Chondrocyte (in vitro differentiated cells): ENCODE results near the gene MBOAT2. TPM values are rescaled to one million over a fixed set of nuclear protein-coding genes. Genes with fewer than 3 reads are reported as not detected.

Source experiments
- DNase-seq: peaks from one replicate; pipeline ENCODE4 v3.0.0; 2021; ENCODE audit warnings: mixed read lengths, low spot score
- H3K27ac Mint-ChIP-seq: one replicate; pipeline ENCODE4 v1.8.0; 2021; ENCODE audit warnings: mild to moderate bottlenecking, moderate library complexity, mixed read lengths; ENCODE audit not compliant: unreplicated experiment
- H3K27me3 Mint-ChIP-seq: 2 replicates; pipeline ENCODE4 v1.8.0; 2021; ENCODE audit warnings: low read depth, mixed read lengths
- H3K36me3 Mint-ChIP-seq: 2 replicates; pipeline ENCODE4 v1.8.0; 2021; ENCODE audit warnings: low read depth, mixed read lengths
- H3K4me1 Mint-ChIP-seq: 2 replicates; pipeline ENCODE4 v1.8.0; 2021; ENCODE audit warnings: low read depth, mild to moderate bottlenecking, mixed read lengths
- H3K4me3 Mint-ChIP-seq: one replicate; pipeline ENCODE4 v1.8.0; 2021; ENCODE audit warnings: mild to moderate bottlenecking, moderate library complexity, mixed read lengths; ENCODE audit not compliant: unreplicated experiment
- H3K9me3 Mint-ChIP-seq: 2 replicates; pipeline ENCODE4 v1.8.0; 2021; ENCODE audit warnings: low read depth, mixed read lengths
- total RNA-seq: library from RNA; stranded (reverse); gene quantifications from 3 replicates; pipeline ENCODE4 v1.2.1, GENCODE V29; 2021
- TF ChIP-seq, protein P1 (sequence below): fragments of 200-600 bp; sonication (generic); IDR thresholded peaks from 2 replicates; pipeline ENCODE4 v1.5.0; 2021; ENCODE audit warnings: antibody characterized with exemption, mild to moderate bottlenecking, moderate library complexity

MBOAT2 gene
- total RNA-seq, 1 donor from 2014 or later = 40.2 TPM

DNA sequence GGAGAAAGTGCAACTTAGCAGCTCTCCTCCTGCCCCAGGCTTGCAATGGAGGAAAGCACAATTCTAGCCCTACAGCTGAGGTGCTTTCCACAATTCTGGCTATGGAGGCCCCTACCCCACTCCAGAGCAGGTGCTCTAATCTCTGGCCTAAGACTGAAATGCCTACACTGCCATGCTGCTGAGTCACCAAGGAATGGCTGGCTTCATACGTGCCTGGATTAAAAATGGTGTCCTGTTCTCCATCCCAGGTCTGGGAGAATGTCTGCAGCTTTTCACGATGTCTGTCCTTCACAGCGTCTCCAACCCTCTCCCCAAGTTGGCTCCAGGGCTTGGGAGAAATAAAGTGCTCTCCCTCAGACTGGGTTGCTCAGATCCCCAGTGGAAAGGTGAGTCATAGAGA, 48.5 kb downstream of the MBOAT2 start:
- Mint-ChIP-seq H3K36me3 (peaks cover 15% of the 10 kb centered on the region), H3K27me3 (no peaks in the 10 kb centered on the region), H3K4me1 (no peaks in the 10 kb centered on the region), H3K4me3 (no peak overlapping the region), H3K27ac (no peak overlapping the region), H3K9me3 (peaks cover 32% of the 10 kb centered on the region)
- TF ChIP-seq, protein P1, sequence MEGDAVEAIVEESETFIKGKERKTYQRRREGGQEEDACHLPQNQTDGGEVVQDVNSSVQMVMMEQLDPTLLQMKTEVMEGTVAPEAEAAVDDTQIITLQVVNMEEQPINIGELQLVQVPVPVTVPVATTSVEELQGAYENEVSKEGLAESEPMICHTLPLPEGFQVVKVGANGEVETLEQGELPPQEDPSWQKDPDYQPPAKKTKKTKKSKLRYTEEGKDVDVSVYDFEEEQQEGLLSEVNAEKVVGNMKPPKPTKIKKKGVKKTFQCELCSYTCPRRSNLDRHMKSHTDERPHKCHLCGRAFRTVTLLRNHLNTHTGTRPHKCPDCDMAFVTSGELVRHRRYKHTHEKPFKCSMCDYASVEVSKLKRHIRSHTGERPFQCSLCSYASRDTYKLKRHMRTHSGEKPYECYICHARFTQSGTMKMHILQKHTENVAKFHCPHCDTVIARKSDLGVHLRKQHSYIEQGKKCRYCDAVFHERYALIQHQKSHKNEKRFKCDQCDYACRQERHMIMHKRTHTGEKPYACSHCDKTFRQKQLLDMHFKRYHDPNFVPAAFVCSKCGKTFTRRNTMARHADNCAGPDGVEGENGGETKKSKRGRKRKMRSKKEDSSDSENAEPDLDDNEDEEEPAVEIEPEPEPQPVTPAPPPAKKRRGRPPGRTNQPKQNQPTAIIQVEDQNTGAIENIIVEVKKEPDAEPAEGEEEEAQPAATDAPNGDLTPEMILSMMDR = no peak
- DNase-seq = no peak

- Mint-ChIP-seq H3K4me1 (no peaks in the 10 kb centered on the region), H3K36me3 (peaks cover 15% of the 10 kb centered on the region), H3K27me3 (no peaks in the 10 kb centered on the region), H3K27ac (no peak overlapping the region), H3K4me3 (no peak overlapping the region), H3K9me3 (peaks cover 43% of the 10 kb centered on the region)
- no peak for DNase-seq
- TF ChIP-seq, protein P1 = no peak
Observed at GRCh38 chr2:8953525-8953924, 50.0 kb downstream of the MBOAT2 start.

GRCh38 chr2:8939486-8940114, 63.9 kb downstream of the MBOAT2 start:
- Mint-ChIP-seq H3K4me3 (no peak overlapping the region), H3K36me3 (peaks cover 16% of the 10 kb centered on the region), H3K27ac (no peak overlapping the region), H3K4me1 (no peaks in the 10 kb centered on the region), H3K27me3 (no peaks in the 10 kb centered on the region), H3K9me3 (no peaks in the 10 kb centered on the region)
- TF ChIP-seq, protein P1 = no peak
- DNase-seq = no peak

DNA sequence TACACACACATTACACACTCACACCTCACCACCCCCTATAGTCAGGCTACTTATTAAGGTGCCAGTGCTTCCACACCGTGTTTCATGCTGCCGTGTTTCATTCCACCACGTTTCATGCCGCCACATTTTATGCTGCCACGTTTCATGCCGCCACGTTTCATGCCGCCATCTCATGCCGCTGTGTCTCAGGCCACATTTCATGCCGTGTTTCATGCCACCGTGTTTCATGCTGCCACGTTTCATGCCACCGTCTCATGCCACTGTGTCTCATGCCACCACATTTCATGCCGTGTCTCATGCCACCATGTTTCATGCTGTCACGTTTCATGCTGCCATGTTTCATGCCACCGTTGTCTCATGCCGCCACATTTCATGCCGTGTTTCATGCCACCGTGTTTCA, 65.1 kb downstream of the MBOAT2 start:
- peaks cover 16% of the 10 kb centered on the region for H3K36me3 Mint-ChIP-seq
- TF ChIP-seq, protein P1 = no peak

GRCh38 chr2:8935982-8936381, 67.5 kb downstream of the MBOAT2 start:
- TF ChIP-seq, protein P1 = no peak
- no peaks in the 10 kb centered on the region for H3K9me3 Mint-ChIP-seq
- H3K4me1 Mint-ChIP-seq = no peaks in the 10 kb centered on the region

More for the DNA sequence above, 65.1 kb downstream of the MBOAT2 start:
- Mint-ChIP-seq H3K27me3 (no peaks in the 10 kb centered on the region), H3K27ac (no peak overlapping the region), H3K4me3 (no peak overlapping the region), H3K4me1 (no peaks in the 10 kb centered on the region), H3K9me3 (no peaks in the 10 kb centered on the region)
- DNase-seq = no peak

More at GRCh38 chr2:8935982-8936381, 67.5 kb downstream of the MBOAT2 start:
- H3K27me3 Mint-ChIP-seq = no peaks in the 10 kb centered on the region
- H3K36me3 Mint-ChIP-seq = peaks cover 17% of the 10 kb centered on the region
- H3K27ac Mint-ChIP-seq = no peak overlapping the region
- DNase-seq = no peak
- H3K4me3 Mint-ChIP-seq = no peak overlapping the region
